Lung (tissue), 12 donors: ENCODE measurements around the gene ISX. TPM values are rescaled to one million over a fixed set of nuclear protein-coding genes. Genes with fewer than 3 reads are reported as not detected.

Experiments
- ATAC-seq: fragments of 200-7000 bp; cut with Tn5 transposase; one replicate; pipeline ENCODE4 v1.9.1; 2020; ENCODE audit warnings: moderate number of reproducible peaks; ENCODE audit not compliant: insufficient read depth, low FRiP score
- DNase-seq, 3 donors: peaks; one replicate each; pipeline ENCODE4 v3.0.0-alpha.2; 2013 to 2017
- H3K27ac ChIP-seq, 2 donors: one replicate each; pipeline ENCODE4 v1.5.1; 2013; ENCODE audit warnings: mild to moderate bottlenecking in 2 of 2, moderate library complexity in 2 of 2, control low read depth in 1 of 2, inconsistent platforms in 1 of 2, low read depth in 1 of 2, low read length in 1 of 2
- H3K27me3 ChIP-seq, 3 donors: one replicate each; pipeline ENCODE4 v1.5.1; 2013; ENCODE audit warnings: low read length in 2 of 3; ENCODE audit not compliant: control insufficient read depth in 3 of 3, insufficient read depth in 3 of 3
- H3K36me3 ChIP-seq, 4 donors: one replicate each; pipeline ENCODE4 v1.5.1; 2013; ENCODE audit warnings: low read length in 4 of 4, mild to moderate bottlenecking in 1 of 4, moderate library complexity in 1 of 4; ENCODE audit not compliant: control insufficient read depth in 4 of 4, insufficient read depth in 4 of 4
- H3K4me1 ChIP-seq, 5 donors: one replicate each; pipeline ENCODE4 v1.5.1; 2013; ENCODE audit warnings: low read length in 5 of 5, mild to moderate bottlenecking in 2 of 5, moderate library complexity in 1 of 5; ENCODE audit not compliant: control insufficient read depth in 5 of 5, insufficient read depth in 5 of 5
- H3K4me3 ChIP-seq: one replicate; pipeline ENCODE4 v1.5.1; 2013; ENCODE audit warnings: mild to moderate bottlenecking, control low read depth, moderate library complexity
- H3K9ac ChIP-seq, 2 donors: one replicate each; pipeline ENCODE4 v1.5.1; 2013; ENCODE audit warnings: low read length in 2 of 2, control low read depth in 1 of 2; ENCODE audit not compliant: insufficient read depth in 1 of 2
- H3K9me3 ChIP-seq, 4 donors: one replicate each; pipeline ENCODE4 v1.5.1; 2013; ENCODE audit warnings: low read length in 3 of 4, mild to moderate bottlenecking in 1 of 4, moderate library complexity in 1 of 4; ENCODE audit not compliant: control insufficient read depth in 4 of 4, insufficient read depth in 3 of 4
- CTCF ChIP-seq: IDR thresholded peaks from 2 replicates; pipeline ENCODE4 v1.5.1; 2012; ENCODE audit warnings: mild to moderate bottlenecking; ENCODE audit errors: control extremely low read depth, extremely low read depth
- WGBS, 2 donors: extraction: QIAGEN DNeasy Blood & Tissue Kit; methylation state at CpG; one replicate each; pipeline ENCODE4 v1.1.7; 2013; 5-methylcytosine and 5-hydroxymethylcytosine counted together
- polyA plus RNA-seq, 2 donors: library from polyadenylated mRNA; stranded (reverse); fragments of 200-250 nt; gene quantifications; one replicate each; pipeline ENCODE4 v1.2.1, GENCODE V29; 2013
- total RNA-seq, 2 donors: library from RNA; depleted of rRNA in 1 of 2; stranded (reverse); fragments of >200 nt in 1 of 2; gene quantifications; one replicate each; pipeline ENCODE4 v1.2.1, GENCODE V29; 2014 to 2021
- donor health status: control.
- donor health status: control.
- donor health status: Bipolar disorder and iron deficiency.
- donor health status: healthy.
- donor health status: DM: yes; HTN: yes; CAD: no.

Gene ISX
- total and polyA plus RNA-seq, 4 donors: not detected

GRCh38 chr22:35039625-35040024 is 26.3 kb upstream of the ISX start:
- Histone ChIP-seq H3K4me1 (no peaks in the 10 kb centered on the region), H3K27me3 (no peaks in the 10 kb centered on the region), H3K36me3 (no peaks in the 10 kb centered on the region), H3K9me3 (peaks cover 0 to 2% (median 0%) of the 10 kb centered on the region in 4 donors), H3K4me3 (no peak overlapping the region), H3K27ac (no peak overlapping the region), H3K9ac (no peak overlapping the region)
- DNase-seq (no peak), ATAC-seq (no peak)
- no peak for TF ChIP-seq CTCF
- WGBS, 2 donors: 65 to 79% methylated on average over 10 of the region's 10 CpGs

- Histone ChIP-seq H3K36me3 (no peaks in the 10 kb centered on the region), H3K4me1 (no peaks in the 10 kb centered on the region), H3K9ac (no peak overlapping the region), H3K9me3 (peaks cover 0 to 6% (median 0%) of the 10 kb centered on the region in 4 donors), H3K4me3 (no peak overlapping the region), H3K27me3 (peaks cover 0 to 5% (median 0%) of the 10 kb centered on the region in 3 donors), H3K27ac (no peak overlapping the region)
- TF ChIP-seq CTCF: no peak
- WGBS, 2 donors: 66 to 76% methylated on average over 6 of the region's 6 CpGs
- ATAC-seq (no peak), DNase-seq (no peak)
These were observed 22.6 kb upstream of the ISX start for GRCh38 chr22:35043252-35043933.

DNA sequence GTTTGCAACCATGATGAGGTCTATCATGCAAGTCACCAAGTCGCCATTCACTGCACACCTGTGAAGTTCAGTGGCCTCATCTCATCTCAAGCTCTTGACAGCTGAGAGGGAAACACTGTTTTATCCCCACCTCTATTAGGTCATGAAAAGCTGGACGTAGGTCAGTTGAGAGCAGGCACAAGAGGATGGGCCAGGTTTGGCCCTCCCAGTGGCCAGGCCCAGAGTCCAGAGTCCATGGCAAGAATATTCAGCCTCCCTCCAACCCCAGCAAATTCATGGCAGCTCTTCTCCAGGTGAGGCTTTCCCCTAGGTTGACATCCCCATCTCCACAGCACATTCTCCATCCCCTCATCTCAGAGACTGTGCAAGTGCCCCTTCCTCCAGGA is 22.0 kb upstream of the ISX start:
- no peak for TF ChIP-seq CTCF
- Histone ChIP-seq H3K4me3 (no peak overlapping the region), H3K4me1 (no peaks in the 10 kb centered on the region), H3K9ac (no peak overlapping the region), H3K27ac (no peak overlapping the region), H3K9me3 (peaks cover 0 to 6% (median 0%) of the 10 kb centered on the region in 4 donors), H3K27me3 (peaks cover 0 to 5% (median 0%) of the 10 kb centered on the region in 3 donors), H3K36me3 (no peaks in the 10 kb centered on the region)
- WGBS, 2 donors: 41 to 48% methylated on average over 2 of the region's 2 CpGs
- no peak for ATAC-seq
- DNase-seq: no peak
